Measurements from ENCODE around the gene PDXK.

- TF ChIP-seq TAF1 (CRISPR knock-in tag; IDR thresholded peaks at IDR 0.05), result no peak
- no peak for TF ChIP-seq CTCF (CRISPR knock-in tag; IDR thresholded peaks at IDR 0.05)
Observed at GRCh38 chr21:43748622-43749021, 29.7 kb downstream of the PDXK start.

Measured in HepG2 (cell line).